ENCODE data around the gene PLSCR1.
"Not testable (repeated sequence)": the region's sequence is repeated elsewhere in the genome, so short reads cannot be mapped to it uniquely, and the experiment has no call there.

PLSCR1 gene

GRCh38 chr3:146547235-146547835 is 2.9 kb upstream of the PLSCR1 start:
- DNase-seq = no peak

GRCh38 chr3:146546366-146546965 is 2.1 kb upstream of the PLSCR1 start:
- DNase-seq = no peak

- DNase-seq = no peak
These were observed 622 bp upstream of the PLSCR1 start for GRCh38 chr3:146544929-146545528.

- peak; percentile 37 to 65 (median 49) for DNase-seq
These were observed 876 bp downstream of the PLSCR1 start for GRCh38 chr3:146543461-146544001.

DNA sequence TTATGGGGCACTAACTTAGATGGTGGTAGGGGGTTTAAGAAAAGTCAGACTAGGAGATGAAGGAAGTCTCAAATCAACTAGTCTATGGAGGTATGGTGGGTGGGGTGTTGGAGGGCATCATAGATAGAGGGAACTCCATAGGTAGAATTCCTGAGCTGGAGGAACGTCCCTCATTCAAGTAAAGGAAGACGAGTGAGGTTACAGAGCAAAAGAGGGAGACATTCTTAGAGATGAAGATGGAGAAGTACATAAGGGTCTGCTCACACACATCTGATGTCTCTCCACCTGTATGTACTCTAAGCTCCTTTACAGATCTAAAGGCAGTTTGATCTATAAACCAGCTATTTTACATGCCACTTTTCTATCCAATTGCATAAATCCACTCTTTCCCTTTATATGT is 1.4 kb downstream of the PLSCR1 start:
- DNase-seq = peak in 2 of 3 donors; percentile 28 to 45

GRCh38 chr3:146542179-146542578 is 2.2 kb downstream of the PLSCR1 start:
- peak; percentile 77 to 94 (median 91) for DNase-seq

- DNase-seq = no peak
These were observed 3.4 kb downstream of the PLSCR1 start for GRCh38 chr3:146540978-146541377.

DNA sequence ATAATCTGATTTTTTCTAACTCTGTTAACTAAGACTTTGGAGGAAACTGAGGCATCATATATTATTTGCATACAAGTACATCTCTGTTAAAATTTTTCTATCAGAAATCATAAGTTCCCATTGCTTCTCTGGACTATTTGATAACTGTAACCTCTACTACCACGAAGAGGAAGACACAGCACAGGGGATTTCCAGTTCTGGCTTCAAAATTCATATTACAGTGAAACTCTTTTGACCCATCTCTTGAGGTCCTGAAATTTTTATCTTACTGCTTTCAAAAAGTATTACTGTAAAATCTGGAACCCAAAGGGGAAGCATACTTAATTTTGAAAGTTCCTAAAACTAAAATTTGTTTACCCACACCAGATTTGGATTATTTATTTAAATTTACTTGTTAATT is 4.2 kb downstream of the PLSCR1 start:
- DNase-seq = peak; percentile 68 to 84 (median 77)

DNA sequence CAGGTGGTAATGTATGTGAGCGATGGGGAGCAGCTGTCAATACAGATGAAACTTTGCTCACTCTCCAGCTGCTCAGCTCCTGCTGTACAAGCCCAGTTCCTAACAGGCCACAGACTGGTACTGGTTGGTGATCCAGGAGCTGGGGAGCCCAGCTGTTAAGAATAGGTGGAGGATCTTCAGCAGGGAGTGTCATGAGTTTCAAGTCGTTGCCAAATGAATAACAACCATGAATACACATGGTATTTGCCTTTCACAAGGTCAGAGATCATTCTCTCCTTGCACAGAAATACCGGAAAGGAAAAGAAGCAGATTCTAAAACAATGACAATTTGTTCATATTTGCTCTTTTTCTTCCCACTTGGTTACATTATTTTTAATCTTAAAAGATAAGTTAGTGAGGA is 5.1 kb downstream of the PLSCR1 start:
- no peak for DNase-seq

GRCh38 chr3:146537603-146538002 is 6.8 kb downstream of the PLSCR1 start:
- DNase-seq = peak in 1 of 3 donors; percentile 31

DNA sequence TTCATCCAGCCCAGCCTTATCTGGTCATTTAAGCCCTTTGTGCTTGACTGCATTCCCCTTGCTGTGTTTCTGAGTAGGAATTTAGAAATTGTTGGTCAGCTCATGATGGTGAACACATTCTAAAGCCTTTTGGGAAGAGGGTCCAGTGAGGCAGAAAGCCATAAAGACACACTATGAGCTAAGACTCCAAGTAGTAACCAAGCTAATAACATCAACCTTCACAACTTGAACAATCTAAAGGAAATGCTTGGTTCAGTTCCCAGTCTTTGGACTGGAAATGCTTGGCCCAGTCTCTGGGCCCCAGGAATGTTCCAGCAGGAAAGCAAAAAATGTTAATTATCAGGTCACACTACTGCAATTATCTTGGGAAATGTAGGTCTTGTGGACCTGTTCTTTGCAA is 7.7 kb downstream of the PLSCR1 start:
- DNase-seq = no peak

DNA sequence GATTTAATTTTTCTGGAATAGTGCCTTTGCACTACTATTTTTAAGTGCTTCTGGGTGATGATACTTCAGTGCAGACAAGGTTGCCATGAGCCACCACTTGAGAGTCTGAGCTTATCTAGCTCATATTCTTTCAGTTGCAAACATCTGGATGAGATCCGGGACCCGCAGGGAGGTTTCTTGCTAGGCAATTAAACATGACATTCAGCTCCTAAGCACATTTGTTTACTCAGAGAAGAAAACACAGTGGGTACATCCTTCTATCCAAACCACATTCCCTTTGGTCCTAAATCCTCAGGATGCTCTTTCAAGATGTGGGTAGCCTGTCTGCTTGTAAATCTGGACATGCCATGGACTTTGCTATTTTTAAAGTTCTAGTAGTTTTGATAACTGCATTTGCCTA is 12.0 kb downstream of the PLSCR1 start:
- no peak for DNase-seq

DNA sequence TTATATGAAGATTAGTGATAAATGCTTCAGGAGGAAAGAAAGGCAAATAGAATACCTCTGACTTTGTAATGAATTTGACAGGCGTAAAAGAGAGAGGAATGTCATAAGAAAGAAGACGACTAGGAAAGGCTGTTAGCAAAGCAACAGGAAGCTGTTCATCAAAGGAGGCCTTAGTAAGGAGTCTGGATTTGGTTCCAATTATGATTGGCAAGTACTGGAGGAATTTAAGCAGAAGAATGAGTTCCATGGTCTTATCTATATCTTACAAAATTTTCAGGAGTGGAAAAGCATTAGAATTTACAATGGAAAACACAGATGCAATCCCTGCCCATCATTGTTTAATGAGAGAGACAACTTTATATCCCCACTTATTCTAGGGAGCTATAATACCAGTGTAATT is 13.8 kb downstream of the PLSCR1 start:
- no peak for DNase-seq

- DNase-seq = no peak
These were observed 15.4 kb downstream of the PLSCR1 start for GRCh38 chr3:146529021-146529420.

- no peak for DNase-seq
These were observed 19.4 kb downstream of the PLSCR1 start for GRCh38 chr3:146524961-146525360.

- DNase-seq = no peak
These were observed 20.9 kb downstream of the PLSCR1 start for GRCh38 chr3:146523531-146523930.

GRCh38 chr3:146522174-146523158 is 21.9 kb downstream of the PLSCR1 start:
- not testable (repeated sequence) for DNase-seq

DNA sequence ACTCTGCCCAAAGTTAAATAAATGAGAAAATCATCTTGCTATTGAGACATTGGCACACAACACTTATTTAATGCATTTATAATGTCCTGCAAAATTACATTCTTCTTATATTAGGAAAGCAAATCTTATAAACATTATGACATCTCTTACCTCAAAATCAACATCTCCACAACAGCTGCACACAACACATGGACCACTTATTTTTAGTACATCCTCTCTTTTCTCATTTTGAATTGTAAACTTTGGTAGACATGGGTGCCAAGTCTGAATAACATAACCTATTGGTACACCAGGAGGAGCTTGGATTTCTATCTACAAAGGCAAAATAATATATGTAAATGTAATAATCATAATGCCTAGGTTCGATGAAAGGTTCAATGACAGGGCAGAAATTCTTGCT is 23.0 kb downstream of the PLSCR1 start:
- DNase-seq = no peak

DNA sequence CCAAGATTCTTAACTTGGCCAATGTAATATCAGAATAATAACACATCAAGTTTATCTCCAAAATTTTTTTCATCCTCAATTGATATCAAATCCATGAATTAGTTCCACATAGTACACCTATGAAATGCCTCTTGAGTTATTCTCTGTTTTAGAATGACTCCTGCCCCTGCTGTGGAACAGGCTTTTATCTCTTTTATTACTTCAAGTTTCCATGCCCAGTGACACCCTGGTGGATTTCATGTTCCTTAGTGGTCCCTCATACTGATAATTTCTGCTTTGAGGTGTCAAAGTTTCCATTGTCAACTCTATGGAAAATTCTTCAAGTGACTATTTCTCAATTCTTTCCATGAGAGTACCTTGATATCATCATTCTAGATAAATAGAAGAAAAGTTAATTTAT is 24.6 kb downstream of the PLSCR1 start:
- no peak for DNase-seq

DNA sequence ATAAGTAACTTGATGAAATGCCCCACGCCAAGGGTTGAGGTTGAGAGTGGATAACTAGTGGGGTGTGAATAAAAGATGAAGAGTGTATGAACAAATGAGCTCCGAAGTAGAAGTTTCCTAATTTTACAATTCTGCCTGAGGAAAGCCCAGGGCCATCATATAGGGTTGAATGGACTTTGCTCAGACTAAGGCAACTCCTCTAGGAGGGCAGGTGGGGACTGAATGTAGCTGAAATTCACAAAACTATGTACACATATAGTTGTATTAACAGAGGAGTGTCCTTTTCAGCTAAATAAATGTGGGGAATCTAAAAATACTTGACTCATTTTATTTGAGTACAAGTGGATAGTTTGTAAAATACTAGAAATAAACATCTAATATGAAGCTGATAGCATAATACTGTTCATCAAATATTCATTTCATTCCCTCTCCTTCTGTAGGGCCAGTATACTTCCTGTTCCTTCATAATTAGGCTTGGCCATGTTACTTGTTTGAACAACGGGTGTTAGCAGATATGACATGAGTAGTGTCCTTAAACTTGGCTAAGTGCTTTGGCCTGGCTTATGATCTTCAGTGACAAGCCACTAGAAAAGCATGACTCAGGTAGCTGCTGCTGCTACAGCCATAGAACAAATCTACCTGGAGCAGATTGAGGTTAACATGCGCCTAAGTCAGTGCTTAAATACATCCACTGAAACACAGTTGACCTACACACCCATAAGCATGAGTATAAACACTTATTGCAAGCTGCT is 26.5 kb downstream of the PLSCR1 start:
- no peak for DNase-seq

DNA sequence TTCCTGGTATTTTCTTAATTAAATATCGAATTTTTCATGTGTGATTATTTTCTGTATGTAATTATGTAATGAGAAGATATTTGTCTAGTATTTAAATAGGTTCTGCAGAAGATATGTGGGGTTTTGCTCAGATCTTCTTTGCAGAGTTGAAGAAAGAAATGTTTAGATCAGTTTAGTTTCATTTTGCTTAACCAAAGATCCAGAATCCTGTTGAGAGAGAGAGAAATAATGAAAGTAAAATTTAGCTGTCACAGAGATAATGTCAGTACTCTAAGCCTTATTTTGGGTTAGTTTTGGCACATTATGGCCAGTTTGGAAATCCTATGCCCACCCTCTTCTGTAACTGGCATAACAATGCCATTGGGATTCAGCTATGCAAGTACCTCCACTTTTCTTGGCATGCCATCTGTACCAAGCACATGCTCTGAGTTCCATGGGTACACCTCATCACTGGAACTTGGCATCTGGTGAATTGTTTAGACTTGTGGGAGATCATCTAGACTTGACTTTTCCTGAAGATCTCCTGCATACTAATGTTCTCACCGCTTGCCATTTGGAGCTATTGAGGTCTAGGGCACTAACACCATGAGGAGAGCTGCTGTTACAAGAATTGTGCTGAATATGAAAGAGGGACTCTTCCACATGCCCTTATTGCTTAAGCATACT is 30.9 kb downstream of the PLSCR1 start:
- DNase-seq = no peak

Measured in suppressor macrophage treated with lipopolysaccharide for 1 hour (primary cell).